NK-92 (cell line): ENCODE measurements around the gene RIMKLA.

Source experiments
- DNase-seq: peaks from one replicate; lab custom pipeline; 2025; ENCODE audit not compliant: unreplicated experiment; lab: John Stamatoyannopoulos, UW

RIMKLA gene

GRCh38 chr1:42424201-42424600 lies 43.6 kb downstream of the RIMKLA start:
- DNase-seq, result no peak

- DNase-seq, result no peak
Observed at GRCh38 chr1:42427240-42427639, 46.6 kb downstream of the RIMKLA start.

- DNase-seq, result no peak
Observed at GRCh38 chr1:42429603-42430002, 49.0 kb downstream of the RIMKLA start.

GRCh38 chr1:42430286-42431135 lies 49.9 kb downstream of the RIMKLA start:
- no peak for DNase-seq

- no peak for DNase-seq
Observed at GRCh38 chr1:42431514-42431913, 50.9 kb downstream of the RIMKLA start.

- DNase-seq, result no peak
Observed at GRCh38 chr1:42432714-42433113, 52.1 kb downstream of the RIMKLA start.

GRCh38 chr1:42433369-42433768 lies 52.8 kb downstream of the RIMKLA start:
- DNase-seq, result no peak

- DNase-seq, result no peak
Observed at GRCh38 chr1:42434340-42434739, 53.7 kb downstream of the RIMKLA start.

- no peak for DNase-seq
Observed at GRCh38 chr1:42439940-42440339, 59.3 kb downstream of the RIMKLA start.

GRCh38 chr1:42442662-42443061 lies 62.1 kb downstream of the RIMKLA start:
- no peak for DNase-seq

GRCh38 chr1:42449256-42449655 lies 68.7 kb downstream of the RIMKLA start:
- no peak for DNase-seq

GRCh38 chr1:42450061-42450460 lies 69.5 kb downstream of the RIMKLA start:
- no peak for DNase-seq

- DNase-seq, result no peak
Observed at GRCh38 chr1:42453386-42453785, 72.8 kb downstream of the RIMKLA start.

GRCh38 chr1:42454403-42454802 lies 73.8 kb downstream of the RIMKLA start:
- no peak for DNase-seq

GRCh38 chr1:42456010-42456753 lies 75.6 kb downstream of the RIMKLA start, which contains the start of the genes PPCS and ZMYND12:
Gene PPCS, plus strand, starts transcription at chr1:42456543. Its CDS starts 23 bp downstream, at chr1:42456566.
Gene ZMYND12, minus strand, starts transcription at chr1:42456022. Its CDS starts 25 bp downstream, at chr1:42455997.
- DNase-seq, result peak; percentile 67

GRCh38 chr1:42456754-42457089 lies 76.1 kb downstream of the RIMKLA start:
- no peak for DNase-seq

GRCh38 chr1:42461196-42461595 lies 80.6 kb downstream of the RIMKLA start:
- DNase-seq, result no peak

GRCh38 chr1:42462828-42463763 lies 82.5 kb downstream of the RIMKLA start, which contains the start of gene CCDC30:
Gene CCDC30, plus strand, starts transcription at chr1:42463286. Its CDS starts 17,266 bp downstream, at chr1:42480552.
- peak; percentile 92 for DNase-seq

GRCh38 chr1:42463921-42464320 lies 83.3 kb downstream of the RIMKLA start:
- DNase-seq, result no peak

- DNase-seq, result no peak
Observed at GRCh38 chr1:42466030-42466429, 85.4 kb downstream of the RIMKLA start.

- no peak for DNase-seq
Observed at GRCh38 chr1:42469727-42470126, 89.1 kb downstream of the RIMKLA start.
